ENCODE results near the gene CLPX. TPM values are rescaled to one million over a fixed set of nuclear protein-coding genes. Genes with fewer than 3 reads are reported as not detected.
"Not testable (repeated sequence)": the region's sequence is repeated elsewhere in the genome, so short reads cannot be mapped to it uniquely, and the experiment has no call there.

Gene CLPX
- total RNA-seq, 2 donors from 2014 or later = 36.2 to 41.2 TPM

GRCh38 chr15:65194826-65195547 is 9.8 kb upstream of the CLPX start:
- no peak for DNase-seq (ENCODE audit: low spot score)
- WGBS = 56% methylated on average over 7 of the region's 7 CpGs
- Histone ChIP-seq H3K4me1 (replicated peaks) (no peaks in the 10 kb centered on the region), H3K27me3 (replicated peaks; ENCODE audit: insufficient read depth) (no peaks in the 10 kb centered on the region), H3K4me3 (no peak overlapping the region), H3K36me3 (no peaks in the 10 kb centered on the region), H3K9me3 (no peaks in the 10 kb centered on the region), H3K27ac (no peak overlapping the region)
- intact Hi-C loops (cut with DNase I) = no loop called here
- no peak for TF ChIP-seq POLR2A (IDR thresholded peaks at IDR 0.05)
- no peak for TF ChIP-seq POLR2AphosphoS5 (IDR thresholded peaks at IDR 0.05)
- TF ChIP-seq, protein P1, sequence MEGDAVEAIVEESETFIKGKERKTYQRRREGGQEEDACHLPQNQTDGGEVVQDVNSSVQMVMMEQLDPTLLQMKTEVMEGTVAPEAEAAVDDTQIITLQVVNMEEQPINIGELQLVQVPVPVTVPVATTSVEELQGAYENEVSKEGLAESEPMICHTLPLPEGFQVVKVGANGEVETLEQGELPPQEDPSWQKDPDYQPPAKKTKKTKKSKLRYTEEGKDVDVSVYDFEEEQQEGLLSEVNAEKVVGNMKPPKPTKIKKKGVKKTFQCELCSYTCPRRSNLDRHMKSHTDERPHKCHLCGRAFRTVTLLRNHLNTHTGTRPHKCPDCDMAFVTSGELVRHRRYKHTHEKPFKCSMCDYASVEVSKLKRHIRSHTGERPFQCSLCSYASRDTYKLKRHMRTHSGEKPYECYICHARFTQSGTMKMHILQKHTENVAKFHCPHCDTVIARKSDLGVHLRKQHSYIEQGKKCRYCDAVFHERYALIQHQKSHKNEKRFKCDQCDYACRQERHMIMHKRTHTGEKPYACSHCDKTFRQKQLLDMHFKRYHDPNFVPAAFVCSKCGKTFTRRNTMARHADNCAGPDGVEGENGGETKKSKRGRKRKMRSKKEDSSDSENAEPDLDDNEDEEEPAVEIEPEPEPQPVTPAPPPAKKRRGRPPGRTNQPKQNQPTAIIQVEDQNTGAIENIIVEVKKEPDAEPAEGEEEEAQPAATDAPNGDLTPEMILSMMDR (IDR thresholded peaks at IDR 0.05) = no peak

DNA sequence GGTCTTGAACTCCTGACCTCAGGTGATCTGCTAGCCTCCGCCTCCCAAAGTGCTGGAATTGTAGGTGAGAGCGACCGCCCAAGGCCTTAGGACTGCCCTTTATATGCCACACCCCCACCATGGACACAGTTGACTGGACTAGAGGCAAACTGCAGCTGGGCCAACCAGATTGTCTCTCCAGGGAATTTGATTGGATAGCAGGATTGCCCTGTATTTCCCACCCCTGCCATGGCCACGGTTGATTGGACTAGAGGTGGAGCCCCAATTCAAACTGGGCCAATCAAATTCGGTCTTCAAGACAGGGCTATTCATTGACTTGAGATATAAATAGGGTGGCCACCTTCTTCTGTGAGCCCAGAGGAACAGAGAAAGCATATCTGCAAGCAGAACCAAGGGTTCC is 6.9 kb upstream of the CLPX start:
- WGBS = 94% methylated on average over 5 of the region's 5 CpGs

GRCh38 chr15:65189102-65189740 is 4.1 kb upstream of the CLPX start:
- intact Hi-C loops (cut with DNase I) = loop anchor here (2.0 to 5.0 kb wide), 3 partner anchors 82 to 157 kb away; partner anchors contain the start of gene RNU5A-1
- no peaks in the 10 kb centered on the region for H3K36me3 ChIP-seq
- no peak overlapping the region for H3K4me3 ChIP-seq
- H3K9me3 ChIP-seq = no peaks in the 10 kb centered on the region
- no peaks in the 10 kb centered on the region for H3K27me3 ChIP-seq (replicated peaks; ENCODE audit: insufficient read depth)
- 8% methylated on average over 3 of the region's 3 CpGs for WGBS
- DNase-seq (ENCODE audit: low spot score) = no peak
- no peaks in the 10 kb centered on the region for H3K4me1 ChIP-seq (replicated peaks)
- no peak overlapping the region for H3K27ac ChIP-seq
- TF ChIP-seq, protein P1 (IDR thresholded peaks at IDR 0.05) = peak in 3 of 4 experiments; percentile 49 to 75 (median 68)
- TF ChIP-seq POLR2A (IDR thresholded peaks at IDR 0.05) (no peak), POLR2AphosphoS5 (IDR thresholded peaks at IDR 0.05) (peak; percentile 16)

More for the DNA sequence above, 6.9 kb upstream of the CLPX start:
- Histone ChIP-seq H3K4me1 (replicated peaks) (no peaks in the 10 kb centered on the region), H3K36me3 (no peaks in the 10 kb centered on the region), H3K4me3 (no peak overlapping the region), H3K9me3 (no peaks in the 10 kb centered on the region), H3K27me3 (replicated peaks; ENCODE audit: insufficient read depth) (no peaks in the 10 kb centered on the region), H3K27ac (no peak overlapping the region)
- intact Hi-C loops (cut with DNase I) = no loop called here
- TF ChIP-seq POLR2AphosphoS5 (IDR thresholded peaks at IDR 0.05) = no peak
- TF ChIP-seq, protein P1 (IDR thresholded peaks at IDR 0.05) = no peak
- TF ChIP-seq POLR2A (IDR thresholded peaks at IDR 0.05) = no peak
- no peak for DNase-seq (ENCODE audit: low spot score)

DNA sequence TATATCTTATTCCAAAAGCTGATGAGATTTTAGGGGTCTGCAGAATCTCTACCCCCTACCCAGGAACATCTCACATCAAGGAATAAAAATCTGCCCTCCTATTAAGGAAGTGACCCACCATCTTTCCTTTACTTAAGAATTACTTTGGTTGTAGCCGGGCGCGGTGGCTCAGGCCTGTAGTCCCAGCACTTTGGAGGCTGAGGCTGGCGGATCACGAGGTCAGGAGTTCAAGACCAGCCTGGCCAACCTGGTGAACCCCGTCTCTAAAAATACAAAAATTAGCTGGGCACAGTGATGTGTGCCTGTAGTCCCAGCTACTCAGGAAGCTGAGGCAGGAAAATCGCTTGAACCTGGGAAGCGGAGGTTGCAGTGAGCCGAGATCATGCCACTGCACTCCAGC is 3.3 kb upstream of the CLPX start:
- not testable (repeated sequence) for H3K27me3 ChIP-seq (replicated peaks; ENCODE audit: insufficient read depth); H3K27ac ChIP-seq; H3K4me3 ChIP-seq; DNase-seq (ENCODE audit: low spot score); H3K9me3 ChIP-seq; H3K36me3 ChIP-seq; H3K4me1 ChIP-seq (replicated peaks)
- intact Hi-C loops (cut with DNase I) = loop anchor here (2.0 to 5.0 kb wide), 3 partner anchors 82 to 156 kb away; partner anchors contain the start of gene RNU5A-1
- WGBS = 90% methylated on average over 9 of the region's 9 CpGs

- Histone ChIP-seq H3K36me3 (no peaks in the 10 kb centered on the region), H3K27me3 (replicated peaks; ENCODE audit: insufficient read depth) (no peaks in the 10 kb centered on the region), H3K27ac (peak overlapping the region; percentile 94 to 97), H3K4me3 (peak overlapping the region; percentile 89 to 92), H3K4me1 (replicated peaks) (no peaks in the 10 kb centered on the region), H3K9me3 (no peaks in the 10 kb centered on the region)
- peak; percentile 49 for DNase-seq (ENCODE audit: low spot score)
- intact Hi-C loops (cut with DNase I) = no loop called here
- 0% methylated on average over 30 of the region's 33 CpGs for WGBS
- TF ChIP-seq POLR2AphosphoS5 (IDR thresholded peaks at IDR 0.05) (peak; percentile 34), POLR2A (IDR thresholded peaks at IDR 0.05) (no peak)
- TF ChIP-seq, protein P1 (IDR thresholded peaks at IDR 0.05) = no peak
Measured at GRCh38 chr15:65184305-65184867, 756 bp downstream of the CLPX start.

All from prostate gland (tissue), 2 donors.